Measurements from ENCODE around the gene ANKS1B. TPM values are rescaled to one million over a fixed set of nuclear protein-coding genes. Genes with fewer than 3 reads are reported as not detected.

ANKS1B gene
- total RNA-seq, 2 donors from 2014 or later: 32.7 to 37.1 TPM

DNA sequence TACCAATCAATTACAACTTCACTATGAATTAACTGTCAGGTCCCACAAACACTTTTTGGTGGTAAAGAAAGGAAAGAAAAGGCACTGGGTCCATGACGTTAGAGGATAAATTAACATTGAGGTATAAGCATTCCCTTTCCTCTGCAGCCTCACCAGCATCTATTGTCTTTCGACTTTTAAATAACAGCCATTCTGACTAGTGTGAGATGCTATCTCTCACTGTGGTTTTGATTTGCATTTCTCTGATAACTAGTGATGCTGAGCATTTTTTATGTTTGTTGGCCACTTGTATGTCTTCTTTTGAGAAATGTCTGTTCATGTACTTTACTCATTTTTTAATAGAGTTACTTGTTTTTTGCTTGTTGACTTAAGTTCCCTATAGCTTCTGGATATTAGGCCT lies 9.4 kb downstream of the ANKS1B start:
- intact Hi-C loops (cut with DNase I): no loop called here
- no peak for DNase-seq (ENCODE audit: low spot score)

DNA sequence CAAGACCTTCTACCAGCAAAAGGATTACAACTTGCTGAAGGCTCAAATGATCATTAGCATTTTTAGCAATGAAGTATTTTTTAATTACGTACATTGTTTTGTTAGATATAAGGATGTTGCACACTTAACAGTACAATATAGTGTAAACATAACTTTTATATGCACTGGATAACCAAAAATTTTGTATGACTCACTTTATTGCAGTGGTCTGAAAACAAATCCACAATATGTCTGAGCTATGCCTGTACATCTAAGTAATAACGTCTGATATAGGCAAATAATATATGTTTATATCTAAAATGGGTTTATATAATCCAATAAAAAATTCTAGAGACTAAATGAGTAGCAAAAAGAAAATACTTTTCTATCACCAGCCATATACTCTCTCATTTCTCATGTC lies 10.6 kb downstream of the ANKS1B start:
- no peak for DNase-seq (ENCODE audit: low spot score)
- intact Hi-C loops (cut with DNase I): no loop called here

DNA sequence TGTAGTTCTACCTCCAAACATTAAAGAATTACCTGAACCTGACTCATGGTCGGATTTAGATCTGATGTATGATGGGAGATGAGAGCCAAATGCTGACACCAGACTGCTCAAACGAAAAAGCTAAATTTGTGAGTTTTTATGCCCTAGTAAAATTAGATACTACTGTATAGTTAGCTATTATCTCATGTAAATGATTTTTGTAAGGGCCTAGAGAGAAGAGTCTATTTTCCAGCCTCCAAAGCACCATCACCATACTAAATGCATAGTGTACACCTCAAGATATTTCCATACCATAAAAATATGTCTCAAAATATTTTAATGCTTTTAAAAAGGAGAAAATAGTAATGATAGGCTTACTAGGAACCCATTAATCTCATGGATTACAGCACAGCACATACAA lies 18.3 kb downstream of the ANKS1B start:
- no peak for DNase-seq (ENCODE audit: low spot score)
- intact Hi-C loops (cut with DNase I): no loop called here

DNA sequence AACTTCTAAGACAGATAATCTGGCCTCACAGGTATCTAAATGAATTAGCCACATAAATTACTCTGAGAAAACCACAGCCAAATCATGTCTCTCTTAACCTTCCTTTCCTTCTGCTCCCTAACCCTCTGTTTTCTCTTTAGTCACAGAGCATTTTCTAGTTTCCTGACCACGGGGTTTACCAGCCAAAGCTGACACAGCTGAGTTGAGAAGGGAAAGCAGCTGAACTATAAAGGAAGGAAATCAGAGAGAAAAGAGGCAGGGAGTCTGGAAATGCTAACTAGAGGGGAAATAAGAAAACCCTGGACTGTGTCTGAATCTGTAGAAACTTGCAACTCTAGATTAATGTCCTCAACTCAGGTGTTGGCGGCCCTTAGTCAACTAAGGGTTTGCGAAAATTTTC lies 24.4 kb downstream of the ANKS1B start:
- DNase-seq (ENCODE audit: low spot score): no peak
- intact Hi-C loops (cut with DNase I): no loop called here

DNA sequence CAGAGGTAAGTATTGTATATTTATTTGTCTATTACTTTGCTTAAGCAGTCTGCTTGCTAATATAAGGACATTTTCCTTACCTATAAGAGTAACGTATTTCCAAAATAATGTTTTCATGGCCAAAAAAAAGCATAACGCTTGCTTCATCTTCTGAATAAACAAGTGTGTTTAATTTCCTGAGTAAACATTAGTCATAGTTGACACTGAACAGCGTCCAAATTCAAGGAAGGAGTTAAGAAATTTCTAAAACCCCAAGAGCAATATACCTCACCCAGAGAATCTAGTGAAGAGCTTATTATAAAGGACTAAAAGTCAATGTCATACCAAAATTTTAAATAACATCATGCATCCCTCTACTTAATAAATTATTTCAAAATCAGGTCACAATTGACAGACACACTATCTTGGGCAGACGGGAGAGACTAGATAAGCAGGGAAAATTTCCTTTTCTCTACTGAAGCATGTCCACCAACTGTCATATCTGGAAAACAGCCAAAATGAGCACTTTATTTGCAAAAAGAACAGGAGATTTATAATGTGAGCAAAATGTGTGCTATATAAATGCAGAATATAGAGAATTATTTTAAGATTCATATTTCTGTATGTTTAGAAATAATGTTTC lies 25.1 kb downstream of the ANKS1B start:
- intact Hi-C loops (cut with DNase I): no loop called here

DNA sequence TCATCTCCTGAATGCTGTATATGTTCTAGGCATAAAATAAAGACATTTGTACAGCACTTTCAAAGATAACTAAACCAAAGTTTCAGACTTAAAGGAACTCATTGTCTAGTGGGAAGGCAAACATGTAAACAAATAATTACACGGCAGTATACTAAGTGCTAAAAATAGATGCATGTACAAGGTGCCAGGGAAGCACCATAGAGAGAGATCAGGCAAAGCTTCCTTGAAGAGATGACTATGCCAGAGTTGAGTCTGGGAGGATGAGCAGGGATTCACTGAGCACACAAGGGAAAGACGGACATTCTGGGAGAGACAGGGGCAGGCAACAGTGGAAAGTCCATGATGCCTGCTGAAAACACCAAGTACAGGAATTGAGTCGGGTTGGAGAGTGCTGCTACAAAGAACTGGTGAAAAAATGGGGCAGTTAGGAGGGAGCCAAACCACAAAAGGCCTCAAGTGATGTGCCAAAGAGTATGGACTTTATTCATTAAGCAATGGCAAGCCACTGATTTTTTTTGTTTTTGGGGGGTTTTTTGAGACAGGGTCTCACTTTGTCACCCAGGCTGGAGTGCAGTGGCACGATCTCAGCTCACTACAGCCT lies 26.8 kb downstream of the ANKS1B start:
- no peak for DNase-seq (ENCODE audit: low spot score)
- intact Hi-C loops (cut with DNase I): no loop called here

More for the DNA sequence above, 25.1 kb downstream of the ANKS1B start:
- no peak for DNase-seq (ENCODE audit: low spot score)

DNA sequence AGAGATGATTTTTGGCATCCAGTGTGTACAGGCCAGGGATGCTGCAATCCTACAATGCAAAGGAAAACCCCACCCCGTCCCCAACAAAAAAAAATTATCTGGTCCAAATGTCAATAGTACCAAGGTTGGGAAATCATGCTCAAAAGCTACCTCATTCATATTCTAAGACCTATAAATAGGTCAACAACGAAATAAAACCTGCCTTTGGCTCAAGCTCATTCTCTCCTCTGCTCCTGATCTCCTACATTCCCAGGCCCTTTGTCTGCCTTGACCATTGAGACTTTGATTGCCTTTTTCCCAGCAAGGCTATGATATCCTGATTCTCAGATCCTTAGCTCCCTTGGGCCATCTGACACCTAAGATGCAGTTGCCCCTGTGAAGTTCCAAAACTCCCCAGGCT lies 30.0 kb downstream of the ANKS1B start:
- intact Hi-C loops (cut with DNase I): no loop called here

DNA sequence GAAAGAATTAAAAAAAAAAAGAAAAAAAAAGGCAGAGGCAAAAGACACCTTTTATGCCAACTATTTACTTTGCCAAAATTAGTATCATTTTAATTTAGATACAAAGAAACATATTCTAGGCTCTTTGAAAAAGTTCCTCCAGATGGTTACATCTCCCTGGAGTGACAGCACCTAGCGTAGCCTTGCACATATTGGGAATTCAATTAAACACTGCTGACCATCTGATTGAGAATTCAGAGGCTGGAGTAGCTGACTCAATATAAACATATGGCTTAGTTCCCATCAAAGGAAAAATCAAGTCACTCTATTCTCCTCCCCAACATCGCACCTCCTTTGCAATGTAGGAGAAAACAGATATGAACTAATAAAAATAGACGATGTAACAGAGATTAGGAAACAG lies 36.4 kb downstream of the ANKS1B start:
- intact Hi-C loops (cut with DNase I): no loop called here
- DNase-seq (ENCODE audit: low spot score): no peak

More for the DNA sequence above, 30.0 kb downstream of the ANKS1B start:
- DNase-seq (ENCODE audit: low spot score): no peak

DNA sequence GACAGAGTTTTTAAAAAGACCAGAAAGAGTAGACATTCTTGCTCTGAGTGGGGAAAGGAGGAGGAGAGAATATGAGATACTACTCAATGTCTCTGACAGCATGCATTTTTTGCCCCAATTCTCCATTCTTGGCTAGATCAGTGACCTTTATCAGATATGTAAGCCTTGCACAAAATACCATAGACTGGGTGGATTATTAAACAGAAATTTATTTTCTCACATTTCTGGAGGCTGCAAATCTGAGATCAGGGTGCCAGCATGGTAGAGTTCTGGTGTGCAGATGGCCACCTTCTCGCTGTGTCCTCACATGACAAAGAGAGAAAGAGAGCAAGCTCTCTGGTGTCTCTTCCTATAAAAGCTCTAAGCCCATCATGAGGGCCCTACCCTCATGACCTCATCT lies 38.6 kb downstream of the ANKS1B start:
- DNase-seq (ENCODE audit: low spot score): no peak
- intact Hi-C loops (cut with DNase I): no loop called here

DNA sequence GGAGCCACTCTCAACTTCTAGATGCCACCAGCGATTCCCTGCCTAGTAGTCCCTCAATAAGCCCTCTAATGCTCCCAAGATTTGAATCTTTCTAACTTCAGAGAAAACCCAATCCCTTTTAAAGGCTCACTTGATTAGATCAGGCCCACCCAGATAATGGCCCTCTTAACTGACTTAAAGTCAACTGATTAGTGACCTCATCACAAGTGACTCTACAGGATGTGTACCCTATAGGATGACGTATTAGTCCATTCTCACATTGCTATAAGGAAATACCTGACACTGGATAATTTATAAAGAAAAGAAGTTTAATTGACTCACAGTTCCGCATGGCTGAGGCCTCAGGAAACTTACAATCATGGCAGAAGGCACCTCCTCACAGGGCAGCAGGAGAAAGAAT lies 49.1 kb downstream of the ANKS1B start:
- intact Hi-C loops (cut with DNase I): no loop called here
- DNase-seq (ENCODE audit: low spot score): no peak

DNA sequence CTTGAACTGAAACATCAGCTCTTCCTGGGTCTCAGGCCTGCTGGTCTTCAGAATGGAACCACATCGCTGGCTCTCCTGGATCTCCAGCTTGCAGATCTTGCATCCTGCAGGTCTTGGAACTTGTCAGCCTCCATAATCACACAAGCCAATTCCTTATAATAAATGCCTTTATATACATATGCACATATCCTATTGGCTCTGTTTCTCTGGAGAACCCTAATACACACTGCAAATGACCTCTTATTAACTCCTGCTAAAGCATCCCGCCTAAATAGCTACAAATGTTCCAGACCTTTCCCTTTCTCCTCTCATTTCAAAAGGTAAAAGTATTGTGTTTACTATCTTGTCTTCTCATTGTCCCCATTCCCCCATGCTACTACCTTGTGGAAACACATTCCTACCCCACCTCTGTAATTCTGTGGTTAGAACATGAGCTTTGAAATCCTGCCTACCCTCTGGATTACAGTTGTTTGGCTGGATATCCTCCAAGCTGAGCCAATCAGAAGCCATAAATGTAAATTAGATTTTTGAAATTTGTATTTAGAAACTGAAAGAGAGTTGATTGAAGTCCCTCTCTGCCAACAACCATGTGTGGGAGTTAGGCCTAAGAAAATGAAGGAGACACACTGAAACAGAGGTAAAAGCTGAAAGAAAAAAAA lies 58.1 kb downstream of the ANKS1B start:
- DNase-seq (ENCODE audit: low spot score): no peak
- intact Hi-C loops (cut with DNase I): no loop called here

DNA sequence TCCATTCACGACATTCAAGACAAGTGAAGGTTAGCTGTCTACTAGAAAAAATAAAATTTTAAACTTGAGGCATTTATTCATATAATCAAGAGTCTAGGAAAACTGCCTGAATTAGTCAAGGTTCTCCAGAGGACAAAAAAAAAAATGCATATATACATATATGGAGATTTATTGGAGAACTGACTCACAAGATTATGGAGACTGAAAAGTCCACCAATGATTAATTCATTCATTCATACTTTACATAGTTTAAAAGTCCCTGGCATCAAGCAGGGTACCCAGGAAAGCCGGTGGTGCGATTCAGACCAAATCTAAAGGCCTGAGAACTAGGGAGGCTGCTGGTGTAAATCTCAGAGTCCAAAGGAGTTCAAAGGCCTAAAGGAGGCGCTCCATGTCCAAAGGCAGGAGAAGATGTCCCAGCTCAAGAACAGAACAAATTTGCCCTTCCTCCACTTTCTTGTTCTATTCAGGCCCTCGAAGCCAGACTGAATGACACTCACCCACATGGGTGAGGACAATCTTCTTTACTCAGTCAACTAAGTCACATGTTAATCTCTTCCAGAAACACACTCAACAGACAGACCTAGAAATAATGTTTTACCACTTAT lies 64.3 kb downstream of the ANKS1B start:
- no peak for DNase-seq (ENCODE audit: low spot score)
- intact Hi-C loops (cut with DNase I): no loop called here

DNA sequence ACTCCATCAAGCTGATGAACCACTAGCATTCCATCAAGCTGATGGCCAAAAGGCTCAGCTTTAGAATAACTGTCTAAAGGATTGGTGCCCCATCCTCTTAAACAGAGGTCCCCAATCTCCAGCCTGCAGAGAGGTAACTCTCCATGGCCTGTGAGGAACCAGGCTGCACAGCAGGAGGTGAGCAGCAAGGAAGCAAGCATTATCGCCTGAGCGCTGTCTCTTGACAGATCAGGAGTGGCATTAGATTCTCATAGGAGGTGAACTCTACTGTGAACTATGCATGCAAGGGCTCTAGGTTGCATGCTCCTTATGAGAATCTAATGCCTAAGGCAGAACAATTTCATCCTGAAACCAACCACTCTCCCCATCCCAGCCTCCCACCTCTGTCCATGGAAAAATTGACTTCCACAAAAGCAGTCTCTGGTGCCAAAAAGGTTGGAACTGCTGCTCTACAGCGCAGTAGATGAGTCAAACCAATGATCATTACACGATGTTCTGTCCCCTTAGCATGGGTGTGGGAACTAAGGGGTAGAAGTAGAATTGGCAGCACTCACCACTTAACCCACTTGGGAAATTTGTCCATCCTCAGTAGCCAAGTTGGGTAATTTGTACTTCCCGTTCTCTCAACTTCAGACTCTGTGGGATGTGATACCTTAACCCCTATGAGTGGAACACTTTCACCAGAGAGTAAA lies 66.9 kb downstream of the ANKS1B start:
- intact Hi-C loops (cut with DNase I): no loop called here

DNA sequence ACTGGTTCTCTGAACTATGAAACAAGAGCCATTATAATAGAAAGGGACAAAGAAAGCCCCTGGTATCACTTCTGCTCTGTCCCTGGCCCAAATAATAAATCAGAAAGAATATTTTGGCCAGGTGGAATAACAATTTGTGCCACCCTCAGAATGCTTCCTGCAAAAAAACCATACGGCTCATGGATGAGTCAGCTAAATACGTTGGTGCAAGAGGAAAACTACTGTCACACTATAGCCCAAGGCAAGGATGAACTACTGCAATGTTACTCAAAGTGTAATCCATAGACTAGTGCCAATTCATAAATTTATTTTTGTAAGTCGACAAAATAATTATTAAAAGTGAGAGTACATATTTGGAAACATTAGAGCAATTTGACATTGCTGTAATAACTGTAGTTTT lies 68.2 kb downstream of the ANKS1B start:
- intact Hi-C loops (cut with DNase I): no loop called here
- DNase-seq (ENCODE audit: low spot score): no peak

More for the DNA sequence above, 66.9 kb downstream of the ANKS1B start:
- no peak for DNase-seq (ENCODE audit: low spot score)

DNA sequence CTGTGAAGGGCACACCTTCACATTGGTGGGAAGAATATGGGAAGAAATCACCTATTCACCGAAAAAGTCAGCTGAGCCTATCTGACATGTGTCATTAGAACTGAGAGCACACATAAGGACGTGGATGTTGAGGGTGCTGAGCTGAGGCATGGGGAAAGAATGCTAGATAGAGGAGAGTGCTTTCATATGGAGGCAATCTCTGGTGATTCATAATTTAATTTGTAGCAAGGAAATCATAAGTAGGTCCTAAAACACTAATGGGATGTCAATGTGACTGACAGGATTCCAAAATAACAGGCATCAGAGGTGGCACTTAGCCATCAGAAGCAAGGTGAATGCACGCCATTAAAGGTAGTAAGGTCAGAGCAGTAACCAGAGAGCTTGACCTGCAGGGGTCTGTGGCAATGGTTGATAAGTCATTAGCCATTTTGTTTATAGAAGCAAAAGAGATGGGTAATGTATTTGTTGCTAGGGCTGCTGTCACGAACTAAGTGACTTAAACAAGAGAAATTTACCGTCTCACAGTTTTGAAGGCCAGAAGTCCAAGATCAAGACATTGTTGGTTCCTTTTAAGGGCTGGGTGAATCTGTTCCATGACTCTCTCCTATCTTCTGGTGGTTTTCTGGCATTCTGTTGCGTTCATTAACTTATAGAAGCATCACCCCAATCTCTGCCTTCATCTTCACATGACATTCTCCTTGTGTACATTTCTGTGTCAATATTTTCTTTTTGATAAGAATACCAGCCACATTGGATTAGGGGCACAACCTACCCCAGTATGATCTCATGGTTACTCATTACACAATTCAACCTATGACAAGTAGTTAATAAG lies 69.3 kb downstream of the ANKS1B start:
- DNase-seq (ENCODE audit: low spot score): no peak
- intact Hi-C loops (cut with DNase I): no loop called here

DNA sequence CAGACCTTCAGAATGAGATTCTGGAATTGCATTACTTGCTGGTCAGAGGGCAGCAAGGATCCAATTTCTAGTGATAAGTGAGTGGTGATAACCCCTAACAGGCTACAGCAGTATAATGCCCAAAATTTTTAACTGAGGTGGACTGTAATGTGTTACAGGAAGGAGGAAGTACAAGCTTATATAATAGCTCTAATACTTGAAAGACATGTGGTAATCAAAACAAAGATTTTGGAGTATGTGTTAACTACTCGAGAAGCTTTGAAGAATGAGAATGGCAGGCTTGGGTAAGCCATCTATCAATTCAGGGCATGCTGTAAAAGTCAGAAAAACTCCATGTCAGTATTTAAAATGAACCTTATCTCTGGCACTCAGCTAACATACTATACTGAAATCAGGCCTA lies 70.5 kb downstream of the ANKS1B start:
- DNase-seq (ENCODE audit: low spot score): no peak
- intact Hi-C loops (cut with DNase I): no loop called here

DNA sequence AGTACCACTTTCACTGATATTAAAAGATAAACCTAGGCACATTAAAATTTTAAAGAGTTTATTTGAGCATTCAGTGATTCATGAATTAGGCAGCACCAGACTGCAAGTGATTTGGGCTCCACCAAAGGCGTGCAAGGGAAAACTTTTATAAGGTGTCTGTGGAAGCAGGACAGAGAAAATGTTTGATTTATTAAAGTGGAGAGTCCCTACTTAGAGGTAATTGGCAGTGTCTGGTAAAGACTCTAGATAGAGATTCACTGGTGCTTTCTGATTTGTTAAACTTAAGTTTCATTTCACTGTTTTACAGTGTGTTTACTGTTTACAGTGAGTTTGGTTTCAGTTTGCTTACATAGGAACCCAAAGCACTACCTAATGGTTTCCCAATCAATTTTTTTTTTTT lies 72.8 kb downstream of the ANKS1B start:
- DNase-seq (ENCODE audit: low spot score): no peak
- intact Hi-C loops (cut with DNase I): no loop called here

DNA sequence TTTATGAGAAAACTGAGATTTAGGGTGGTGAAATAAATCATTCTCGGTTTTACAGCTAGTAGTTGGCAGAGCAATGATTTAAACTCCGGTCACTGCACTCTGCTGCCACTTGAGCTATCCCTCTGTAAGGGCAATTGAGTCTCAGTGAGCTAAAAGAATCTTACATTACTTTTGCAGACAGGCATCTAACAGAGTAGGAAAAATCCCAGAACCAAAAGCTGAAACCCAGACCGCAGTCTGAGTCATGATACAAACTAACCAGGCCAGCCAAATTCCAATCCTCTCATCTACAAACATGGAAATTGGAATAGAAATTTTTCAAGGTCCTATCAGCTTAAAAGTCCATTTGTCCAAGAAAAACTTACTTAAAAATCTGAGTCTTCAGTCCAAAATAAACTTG lies 73.7 kb downstream of the ANKS1B start:
- DNase-seq (ENCODE audit: low spot score): no peak
- intact Hi-C loops (cut with DNase I): no loop called here

DNA sequence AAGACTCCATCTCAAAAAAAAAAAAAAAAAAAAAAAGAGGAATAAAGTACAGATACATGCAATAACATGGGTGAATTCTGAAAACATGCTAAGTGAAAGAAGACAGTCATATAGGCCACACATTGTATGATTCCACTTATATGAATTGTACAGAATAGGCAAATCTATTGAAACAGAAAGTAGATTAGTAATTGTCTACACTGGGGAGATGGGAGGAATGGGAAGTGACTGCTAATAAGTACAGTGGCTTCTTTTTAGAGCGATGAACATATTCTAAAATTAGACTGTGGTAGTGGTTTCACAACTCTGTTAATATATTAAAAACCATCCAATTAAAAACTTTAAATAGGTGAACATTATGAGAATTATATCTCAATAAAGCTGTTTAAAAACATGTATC lies 74.4 kb downstream of the ANKS1B start:
- intact Hi-C loops (cut with DNase I): no loop called here
- DNase-seq (ENCODE audit: low spot score): no peak

Measured in posterior vena cava (tissue), 2 donors.